HCT116 (cell line): ENCODE data around the gene SORCS2.

Source experiments
- CTCF ChIP-seq, 3 experiments: fragments of 200-600 bp in 1 of 3; sonication (generic) in 1 of 3; IDR thresholded peaks in 2 of 3; conservative IDR thresholded peaks in 1 of 3; 2 replicates each; pipeline ENCODE4 v1.5.1; 2012 to 2017; ENCODE audit warnings: low read depth in 2 of 3, low read length in 2 of 3, antibody characterized with exemption in 1 of 3, borderline replicate concordance in 1 of 3, control low read depth in 1 of 3, mild to moderate bottlenecking in 1 of 3, mixed read lengths in 1 of 3, mixed run types in 1 of 3, moderate library complexity in 1 of 3; ENCODE audit not compliant: insufficient read depth in 1 of 3
- POLR2A ChIP-seq: IDR thresholded peaks from 2 replicates; pipeline ENCODE4 v1.7.0; 2011; ENCODE audit warnings: borderline replicate concordance; ENCODE audit not compliant: insufficient read depth, insufficient read length; ENCODE audit errors: extremely low read depth
- POLR2AphosphoS5 ChIP-seq: IDR thresholded peaks from 2 replicates; pipeline ENCODE4 v1.6.1; 2011; ENCODE audit warnings: mild to moderate bottlenecking, low read depth, low read length, moderate library complexity
- RAD21 ChIP-seq: IDR thresholded peaks from 2 replicates; pipeline ENCODE4 v1.6.1; 2012; ENCODE audit warnings: low read depth, mild to moderate bottlenecking
- REST ChIP-seq: IDR thresholded peaks from 2 replicates; pipeline ENCODE4 v1.6.1; 2012; ENCODE audit warnings: low read depth
- SP1 ChIP-seq: IDR thresholded peaks from 2 replicates; pipeline ENCODE4 v1.6.1; 2012; ENCODE audit warnings: low read depth
- TCF7L2 ChIP-seq: IDR thresholded peaks from 2 replicates; pipeline ENCODE4 v1.7.0; 2011; ENCODE audit warnings: borderline replicate concordance, inconsistent platforms; ENCODE audit not compliant: insufficient read depth, insufficient read length; ENCODE audit errors: extremely low read depth
- ZNF274 ChIP-seq: fragments of 200-500 bp; sonication (Bioruptor generic); IDR thresholded peaks from 2 replicates; pipeline ENCODE4 v1.6.1; 2014; ENCODE audit warnings: mild to moderate bottlenecking, low read depth, low read length, inconsistent platforms

- TF ChIP-seq POLR2AphosphoS5 (no peak), CTCF (IDR thresholded peaks at IDR 0.05 in 2 of 3, conservative IDR thresholded peaks at IDR 0.05 in 1 of 3; ENCODE audit: borderline replicate concordance in 1 of 3, insufficient read depth in 1 of 3, low read depth in 2 of 3, low read length in 2 of 3) (no peak), TCF7L2 (no peak), POLR2A (no peak), REST (no peak), SP1 (no peak), ZNF274 (no peak), RAD21 (no peak)
Observed at GRCh38 chr4:7417639-7418038, 225.3 kb downstream of the SORCS2 start.
